GM06990 (cell line): ENCODE data around the gene APBA2.

Experiments used
- DNase-seq: peaks from one replicate; pipeline ENCODE4 v3.0.0-alpha.2; 2011; ENCODE audit not compliant: insufficient read length; ENCODE audit errors: extremely low read depth
- H3K27me3 ChIP-seq: replicated peaks from 2 replicates; pipeline ENCODE4 v1.6.0; 2011; ENCODE audit warnings: low read length; ENCODE audit not compliant: control insufficient read depth, insufficient read depth
- H3K36me3 ChIP-seq: 2 replicates; pipeline ENCODE4 v1.5.1; 2011; ENCODE audit warnings: low read length; ENCODE audit not compliant: control insufficient read depth, insufficient read depth
- H3K4me3 ChIP-seq: replicated peaks from 2 replicates; pipeline ENCODE4 v1.5.1; 2011; ENCODE audit warnings: low read depth, mild to moderate bottlenecking, control low read depth, low read length
- CTCF ChIP-seq: IDR thresholded peaks from 2 replicates; pipeline ENCODE4 v1.5.1; 2011; ENCODE audit warnings: low read length, control low read depth, mild to moderate bottlenecking, inconsistent platforms; ENCODE audit not compliant: insufficient read depth, poor library complexity, severe bottlenecking

APBA2 gene

GRCh38 chr15:29131840-29132420 lies 246.2 kb downstream of the APBA2 start:
- Histone ChIP-seq H3K36me3 (no peaks in the 10 kb centered on the region), H3K4me3 (no peak overlapping the region), H3K27me3 (no peaks in the 10 kb centered on the region)
- TF ChIP-seq CTCF: no peak
- no peak for DNase-seq

GRCh38 chr15:29132735-29133181 lies 247.0 kb downstream of the APBA2 start:
- Histone ChIP-seq H3K36me3 (no peaks in the 10 kb centered on the region), H3K4me3 (no peak overlapping the region), H3K27me3 (no peaks in the 10 kb centered on the region)
- TF ChIP-seq CTCF: no peak
- no peak for DNase-seq

GRCh38 chr15:29133321-29133720 lies 247.5 kb downstream of the APBA2 start:
- no peak overlapping the region for H3K4me3 ChIP-seq
- H3K36me3 ChIP-seq: no peaks in the 10 kb centered on the region
- no peak for DNase-seq
- TF ChIP-seq CTCF: no peak
- H3K27me3 ChIP-seq: no peaks in the 10 kb centered on the region

GRCh38 chr15:29133791-29134190 lies 248.0 kb downstream of the APBA2 start:
- DNase-seq: no peak
- Histone ChIP-seq H3K27me3 (no peaks in the 10 kb centered on the region), H3K36me3 (no peaks in the 10 kb centered on the region), H3K4me3 (no peak overlapping the region)
- no peak for TF ChIP-seq CTCF

- Histone ChIP-seq H3K27me3 (no peaks in the 10 kb centered on the region), H3K36me3 (no peaks in the 10 kb centered on the region), H3K4me3 (no peak overlapping the region)
- DNase-seq: no peak
- no peak for TF ChIP-seq CTCF
Observed at GRCh38 chr15:29134239-29134638, 248.5 kb downstream of the APBA2 start.
